B cell (primary cell): Measurements from ENCODE around the gene TOMM6.

Source experiments
- CTCF ChIP-seq: fragments of 200-600 bp; IDR thresholded peaks from one replicate; pipeline ENCODE4 v1.8.0; 2022; ENCODE audit warnings: antibody characterized with exemption, mild to moderate bottlenecking
- EZH2 ChIP-seq: IDR thresholded peaks from 2 replicates; pipeline ENCODE4 v1.6.1; 2012; ENCODE audit warnings: borderline replicate concordance, low read depth, mild to moderate bottlenecking, moderate library complexity, low read length; ENCODE audit not compliant: insufficient read depth, poor library complexity, severe bottlenecking

DNA sequence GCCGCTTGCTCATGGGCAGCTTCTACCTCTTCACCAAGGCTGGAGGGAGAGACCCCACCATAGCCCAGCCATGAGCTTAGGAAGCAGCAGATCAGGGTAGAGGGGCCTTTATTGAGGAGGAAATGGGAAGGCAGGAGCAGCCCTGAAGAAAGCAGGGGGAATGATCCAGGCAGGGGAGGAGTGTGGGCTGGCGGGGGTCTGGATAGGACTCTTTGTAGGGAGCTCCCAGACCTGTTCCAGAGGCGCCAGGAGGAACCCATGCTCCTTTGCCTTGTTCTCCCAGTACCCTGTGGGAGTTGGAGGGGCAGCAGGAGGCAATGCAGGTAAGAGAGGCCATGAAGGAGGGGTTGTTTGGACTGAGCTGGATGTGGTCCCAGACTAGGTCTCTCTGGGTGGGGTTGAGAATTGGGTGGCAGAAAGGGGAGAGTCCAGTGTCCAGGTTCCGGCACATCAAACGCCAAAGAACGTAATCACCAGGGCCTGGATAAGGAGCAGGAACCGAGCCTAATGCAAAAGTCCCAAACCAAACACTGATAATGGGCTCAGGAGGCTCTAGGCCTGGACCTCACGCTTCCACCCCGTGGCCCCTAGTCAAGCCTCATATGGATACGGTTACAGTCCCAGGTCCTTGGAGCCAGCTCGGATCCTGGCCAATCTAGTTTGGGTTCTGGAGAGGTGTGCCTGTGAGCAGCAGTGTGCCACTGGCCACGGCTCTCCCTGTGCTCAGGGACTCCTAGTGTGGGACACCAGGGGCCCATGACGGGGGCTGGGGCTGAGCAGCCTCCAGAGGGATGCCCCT is 28.2 kb upstream of the TOMM6 start:
- TF ChIP-seq CTCF (no peak), EZH2 (no peak)
